Fibroblast of villous mesenchyme (primary cell): ENCODE data around the gene PSMF1. TPM values are rescaled to one million over a fixed set of nuclear protein-coding genes. Genes with fewer than 3 reads are reported as not detected.
"Not testable (repeated sequence)": the region's sequence is repeated elsewhere in the genome, so short reads cannot be mapped to it uniquely, and the experiment has no call there.

Source experiments
- DNase-seq: peaks from one replicate; pipeline ENCODE4 v3.0.0-alpha.2; 2010; ENCODE audit warnings: low read depth
- H3K4me3 ChIP-seq: 2 replicates; pipeline ENCODE4 v1.5.1; 2011; ENCODE audit warnings: low read depth, mild to moderate bottlenecking, low read length
- CTCF ChIP-seq: IDR thresholded peaks from 2 replicates; pipeline ENCODE4 v1.5.1; 2012; ENCODE audit warnings: low read depth, mild to moderate bottlenecking, low read length; ENCODE audit not compliant: insufficient read depth
- total RNA-seq: library from RNA; depleted of rRNA; stranded (reverse); fragments of >200 nt; gene quantifications from 2 replicates; pipeline ENCODE4 v1.2.3, GENCODE V29; 2012

The PSMF1 gene
- total RNA-seq, 1 donor = 35.4 TPM

DNA sequence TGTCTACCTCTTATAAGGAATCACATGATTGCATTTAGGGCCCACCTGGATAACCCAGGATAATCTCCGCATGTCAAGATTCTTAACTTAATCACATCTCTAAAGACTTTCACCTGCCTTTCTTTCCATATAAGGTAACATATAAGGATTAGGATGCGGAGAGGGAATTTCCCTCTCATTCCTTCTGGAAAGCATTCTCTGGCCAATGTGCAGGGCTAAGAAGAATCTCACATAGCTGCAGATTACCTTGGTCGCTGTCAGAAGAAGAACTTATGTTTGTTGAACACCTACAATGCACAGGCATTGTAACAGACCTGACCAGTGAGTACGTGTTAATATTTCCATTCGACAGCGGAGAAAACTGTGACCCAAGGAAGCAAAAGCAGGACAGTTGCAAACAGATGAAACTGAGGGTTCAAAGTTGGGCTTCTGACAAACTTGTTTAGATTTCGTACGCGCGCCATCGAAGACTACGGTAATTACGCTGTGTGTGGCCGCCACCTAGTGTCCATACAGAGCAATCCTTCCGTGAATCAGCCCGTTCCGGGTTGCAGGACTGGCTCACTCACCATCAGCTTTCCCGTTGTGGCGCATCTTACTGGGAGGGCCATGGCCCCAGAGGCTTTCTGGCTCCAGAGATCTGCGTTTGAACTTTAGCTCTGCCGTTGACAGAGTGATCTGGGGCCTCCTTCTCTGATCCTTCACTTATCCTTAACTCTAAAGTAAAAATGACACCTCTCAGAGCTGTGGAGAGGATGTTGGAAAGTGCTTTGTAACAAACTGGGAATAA lies 94.4 kb downstream of the PSMF1 start:
- TF ChIP-seq CTCF = peak; percentile 76
- DNase-seq = peak; percentile 77
- H3K4me3 ChIP-seq = no peak overlapping the region

- TF ChIP-seq CTCF = no peak
- no peak overlapping the region for H3K4me3 ChIP-seq
- DNase-seq = peak; percentile 48
Observed at GRCh38 chr20:1214838-1215261, 96.4 kb downstream of the PSMF1 start.

- peak; percentile 18 for DNase-seq
- no peak for TF ChIP-seq CTCF
- H3K4me3 ChIP-seq = no peak overlapping the region
Observed at GRCh38 chr20:1215386-1216170, 97.2 kb downstream of the PSMF1 start.

- DNase-seq = not testable (repeated sequence)
Observed at GRCh38 chr20:1216527-1217427, 98.4 kb downstream of the PSMF1 start.

More at GRCh38 chr20:1216527-1217427, 98.4 kb downstream of the PSMF1 start:
- not testable (repeated sequence) for H3K4me3 ChIP-seq

Other genes with a start within 250 kb of the PSMF1 start
- gene ANGPT4, start 202.3 kb upstream of the PSMF1 start, total RNA-seq = not detected in 2 replicates
- gene RSPO4, start 116.3 kb upstream of the PSMF1 start, total RNA-seq = not detected in 2 replicates
- not detected in 2 replicates for gene TMEM74B, start 66.4 kb downstream of the PSMF1 start, total RNA-seq
- gene C20orf202, start 84.9 kb downstream of the PSMF1 start, total RNA-seq = under 0.01 TPM in 1 of 2 replicates, not detected in the other
- gene RAD21L1, start 107.4 kb downstream of the PSMF1 start, total RNA-seq = not detected in 2 replicates
- 8.7 and 10.8 TPM in 2 replicates for gene SNPH, start 147.7 kb downstream of the PSMF1 start, total RNA-seq
- 0.43 and 1.3 TPM in 2 replicates for gene SDCBP2, start 210.5 kb downstream of the PSMF1 start, total RNA-seq